Measurements from ENCODE around the gene MTHFD1L. TPM values are rescaled to one million over a fixed set of nuclear protein-coding genes. Genes with fewer than 3 reads are reported as not detected.

Gene MTHFD1L
- total RNA-seq, 1 donor from 2014 or later, result 10.4 TPM

DNA sequence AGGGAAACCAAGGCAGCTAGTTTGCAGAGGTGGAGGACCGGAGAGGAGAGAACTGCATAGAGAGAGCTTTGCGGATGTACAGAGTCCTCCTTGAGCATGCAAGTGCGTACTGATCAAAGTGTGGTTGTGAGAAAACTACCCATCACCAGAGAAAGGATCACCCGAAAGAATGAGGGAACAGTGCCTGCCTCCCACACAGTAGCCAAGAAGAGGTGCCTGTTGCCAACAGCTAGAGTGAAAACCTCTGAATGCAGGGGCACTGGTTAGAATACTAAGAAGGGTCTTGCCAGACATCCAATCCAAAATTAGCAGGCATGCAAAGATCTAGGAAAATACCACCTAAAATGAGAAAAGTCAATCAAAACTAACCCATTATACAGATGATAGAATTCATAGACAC lies 207.6 kb downstream of the MTHFD1L start:
- Histone ChIP-seq H3K4me1 (peaks cover 4 to 26% of the 10 kb centered on the region in 2 donors), H3K27me3 (no peaks in the 10 kb centered on the region), H3K9me3 (no peaks in the 10 kb centered on the region), H3K36me3 (no peaks in the 10 kb centered on the region), H3K27ac (no peak overlapping the region), H3K4me3 (no peak overlapping the region)
- TF ChIP-seq CTCF (IDR thresholded peaks at IDR 0.05), result no peak
- DNase-seq (ENCODE audit: low spot score in 2 of 2), result no peak
- intact Hi-C loops (cut with DNase I), result loop anchor here (5.0 kb wide), 1 partner anchor 51 kb away; no protein-coding TSS in a partner anchor

DNA sequence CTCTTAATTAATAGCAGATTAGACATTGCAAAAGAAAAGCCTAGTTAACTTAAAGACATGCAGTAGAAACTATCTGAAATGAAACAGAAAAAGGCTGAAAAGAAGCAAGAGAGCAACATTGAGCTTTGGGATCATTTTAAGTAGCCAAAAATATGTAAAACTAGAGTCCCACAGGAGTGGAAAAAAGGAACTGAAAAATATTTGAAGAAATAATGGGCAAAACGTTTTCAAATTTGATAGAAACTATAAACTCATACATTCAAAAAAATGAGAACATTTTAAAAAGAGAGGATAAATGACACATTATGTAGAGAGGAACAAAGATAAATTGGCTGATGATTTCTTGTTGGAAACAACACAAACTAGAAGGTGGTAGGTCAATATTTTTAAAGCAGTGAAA lies 208.2 kb downstream of the MTHFD1L start:
- no peak for TF ChIP-seq CTCF (IDR thresholded peaks at IDR 0.05)
- H3K4me1 ChIP-seq, result peaks cover 3 to 20% of the 10 kb centered on the region in 2 donors
- H3K36me3 ChIP-seq, result no peaks in the 10 kb centered on the region
- DNase-seq (ENCODE audit: low spot score in 2 of 2), result no peak
- no peaks in the 10 kb centered on the region for H3K27me3 ChIP-seq
- H3K4me3 ChIP-seq, result no peak overlapping the region
- H3K9me3 ChIP-seq, result no peaks in the 10 kb centered on the region
- intact Hi-C loops (cut with DNase I), result loop anchor here (5.0 kb wide), 1 partner anchor 51 kb away; no protein-coding TSS in a partner anchor
- H3K27ac ChIP-seq, result no peak overlapping the region

- peaks cover 0 to 11% of the 10 kb centered on the region in 2 donors for H3K4me1 ChIP-seq
- H3K36me3 ChIP-seq, result peaks cover 0 to 3% of the 10 kb centered on the region in 2 donors
- no peak for TF ChIP-seq CTCF (IDR thresholded peaks at IDR 0.05)
- DNase-seq (ENCODE audit: low spot score in 2 of 2), result no peak
- no peak overlapping the region for H3K27ac ChIP-seq
- no peak overlapping the region for H3K4me3 ChIP-seq
- no peaks in the 10 kb centered on the region for H3K9me3 ChIP-seq
- intact Hi-C loops (cut with DNase I), result no loop called here
- H3K27me3 ChIP-seq, result no peaks in the 10 kb centered on the region
Observed at GRCh38 chr6:151075005-151075404, 209.5 kb downstream of the MTHFD1L start.

- Histone ChIP-seq H3K4me1 (peaks cover 0 to 8% of the 10 kb centered on the region in 2 donors), H3K4me3 (no peak overlapping the region), H3K9me3 (no peaks in the 10 kb centered on the region), H3K36me3 (peaks cover 0 to 3% of the 10 kb centered on the region in 2 donors), H3K27ac (no peak overlapping the region), H3K27me3 (no peaks in the 10 kb centered on the region)
- intact Hi-C loops (cut with DNase I), result no loop called here
- TF ChIP-seq CTCF (IDR thresholded peaks at IDR 0.05), result no peak
- no peak for DNase-seq (ENCODE audit: low spot score in 2 of 2)
Observed at GRCh38 chr6:151075527-151075926, 210.0 kb downstream of the MTHFD1L start.

DNA sequence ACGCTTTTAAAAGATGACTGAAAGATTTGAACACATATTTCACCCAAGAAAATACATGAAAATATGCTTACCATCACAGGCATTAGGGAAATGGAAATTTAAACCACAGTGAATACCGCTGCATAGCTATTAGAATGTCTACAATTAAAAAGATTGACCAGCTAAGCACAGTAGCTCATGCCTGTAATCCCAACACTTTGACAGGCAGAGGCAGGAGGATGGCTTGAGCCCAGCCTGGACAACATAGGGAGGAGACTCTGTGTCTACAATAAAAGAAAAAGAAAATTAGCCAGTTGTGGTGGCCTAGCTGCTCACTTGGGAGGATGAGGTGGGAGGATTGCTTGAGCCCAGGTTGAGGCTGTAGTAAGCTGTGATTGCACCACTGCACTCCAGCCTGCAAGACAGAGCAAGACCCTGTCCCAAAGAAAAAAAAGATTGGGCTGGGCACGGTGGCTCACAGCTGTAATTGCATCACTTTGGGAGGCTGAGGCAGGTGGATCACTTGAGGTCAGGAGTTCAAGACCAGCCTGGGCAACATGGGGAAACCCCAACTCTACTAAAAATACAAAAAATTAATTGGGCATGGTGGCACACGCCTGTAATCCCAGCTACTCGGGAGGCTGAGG lies 210.5 kb downstream of the MTHFD1L start:
- Histone ChIP-seq H3K36me3 (peaks cover 0 to 3% of the 10 kb centered on the region in 2 donors), H3K27me3 (no peaks in the 10 kb centered on the region), H3K9me3 (no peaks in the 10 kb centered on the region), H3K27ac (no peak overlapping the region), H3K4me3 (no peak overlapping the region), H3K4me1 (peaks cover 0 to 8% of the 10 kb centered on the region in 2 donors)
- no peak for TF ChIP-seq CTCF (IDR thresholded peaks at IDR 0.05)
- intact Hi-C loops (cut with DNase I), result no loop called here
- no peak for DNase-seq (ENCODE audit: low spot score in 2 of 2)
